Type B pancreatic cell (in vitro differentiated cells): Measurements from ENCODE around the gene PTTG1IP. TPM values are rescaled to one million over a fixed set of nuclear protein-coding genes. Genes with fewer than 3 reads are reported as not detected.

Experiments used
- DNase-seq: peaks from one replicate; pipeline ENCODE4 v3.0.0; 2021; ENCODE audit warnings: mixed read lengths; ENCODE audit not compliant: unreplicated experiment; ENCODE audit errors: extremely low spot score
- H3K27ac Mint-ChIP-seq: 2 replicates; pipeline ENCODE4 v1.8.0; 2021; ENCODE audit warnings: mild to moderate bottlenecking, mixed read lengths
- H3K27me3 Mint-ChIP-seq: 2 replicates; pipeline ENCODE4 v1.8.0; 2021; ENCODE audit warnings: mixed read lengths
- H3K36me3 Mint-ChIP-seq: 2 replicates; pipeline ENCODE4 v1.8.0; 2021; ENCODE audit warnings: mixed read lengths
- H3K4me1 Mint-ChIP-seq: one replicate; pipeline ENCODE4 v1.8.0; 2021; ENCODE audit warnings: mixed read lengths; ENCODE audit not compliant: unreplicated experiment
- H3K4me3 Mint-ChIP-seq: 2 replicates; pipeline ENCODE4 v1.8.0; 2021; ENCODE audit warnings: mild to moderate bottlenecking, mixed read lengths
- H3K9me3 Mint-ChIP-seq: 2 replicates; pipeline ENCODE4 v1.8.0; 2021; ENCODE audit warnings: mixed read lengths
- CTCF ChIP-seq: fragments of 200-600 bp; sonication (generic); conservative IDR thresholded peaks from 2 replicates; pipeline ENCODE4 v1.5.0; 2021; ENCODE audit warnings: antibody characterized with exemption, mild to moderate bottlenecking
- total RNA-seq: library from RNA; stranded (reverse); gene quantifications from 2 replicates; pipeline ENCODE4 v1.2.1, GENCODE V29; 2021; ENCODE audit warnings: low replicate concordance

Gene PTTG1IP
- total RNA-seq, 1 donor from 2014 or later: 168 TPM

- Mint-ChIP-seq H3K4me1 (peaks cover 8% of the 10 kb centered on the region), H3K4me3 (no peak overlapping the region), H3K27ac (no peak overlapping the region), H3K36me3 (peaks cover 17% of the 10 kb centered on the region), H3K9me3 (no peaks in the 10 kb centered on the region), H3K27me3 (no peaks in the 10 kb centered on the region)
- TF ChIP-seq CTCF: no peak
- no peak for DNase-seq
Measured at GRCh38 chr21:44813149-44813548, 60.3 kb downstream of the PTTG1IP start.

DNA sequence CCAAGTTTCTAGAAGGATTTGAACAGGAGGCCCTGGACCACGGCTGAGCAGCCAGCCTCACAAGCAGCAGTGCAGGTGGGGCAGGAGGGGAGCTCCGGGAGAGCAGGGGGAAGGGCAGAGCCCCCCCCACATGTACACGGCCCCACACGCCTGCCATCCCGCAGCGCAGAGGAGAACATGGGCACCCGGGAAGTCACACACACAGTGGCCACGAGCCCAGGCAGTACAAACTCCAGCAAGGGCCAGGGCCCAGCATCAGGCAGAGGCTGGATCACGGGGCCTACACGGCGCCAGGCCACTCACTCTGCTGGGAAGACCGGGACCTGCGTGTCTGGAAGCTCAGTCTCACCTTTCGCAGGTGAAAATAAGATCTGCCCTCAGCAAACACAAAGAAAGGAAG, 60.9 kb downstream of the PTTG1IP start:
- TF ChIP-seq CTCF: no peak
- Mint-ChIP-seq H3K27me3 (no peaks in the 10 kb centered on the region), H3K9me3 (no peaks in the 10 kb centered on the region), H3K27ac (no peak overlapping the region), H3K4me3 (no peak overlapping the region), H3K36me3 (peaks cover 17% of the 10 kb centered on the region), H3K4me1 (peaks cover 8% of the 10 kb centered on the region)
- DNase-seq: no peak

DNA sequence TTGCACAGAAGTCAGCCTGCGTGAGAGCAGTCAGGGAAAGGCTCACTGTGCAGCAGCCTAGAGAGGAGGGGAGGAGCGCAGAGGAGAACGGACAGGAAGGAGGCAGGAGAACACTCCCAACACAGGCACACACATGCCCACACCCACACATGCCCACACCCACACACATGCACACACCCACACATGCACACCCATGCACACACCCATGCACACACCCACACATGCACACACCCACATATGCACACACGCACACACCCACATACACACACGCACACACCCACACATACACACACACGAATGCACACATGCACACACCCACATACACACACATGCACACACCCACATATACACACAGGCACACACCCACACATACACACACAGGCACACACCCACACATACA, 62.7 kb downstream of the PTTG1IP start:
- Mint-ChIP-seq H3K4me1 (peaks cover 2% of the 10 kb centered on the region), H3K27me3 (no peaks in the 10 kb centered on the region), H3K9me3 (no peaks in the 10 kb centered on the region), H3K4me3 (no peak overlapping the region), H3K27ac (no peak overlapping the region), H3K36me3 (peaks cover 17% of the 10 kb centered on the region)
- no peak for DNase-seq
- no peak for TF ChIP-seq CTCF

DNA sequence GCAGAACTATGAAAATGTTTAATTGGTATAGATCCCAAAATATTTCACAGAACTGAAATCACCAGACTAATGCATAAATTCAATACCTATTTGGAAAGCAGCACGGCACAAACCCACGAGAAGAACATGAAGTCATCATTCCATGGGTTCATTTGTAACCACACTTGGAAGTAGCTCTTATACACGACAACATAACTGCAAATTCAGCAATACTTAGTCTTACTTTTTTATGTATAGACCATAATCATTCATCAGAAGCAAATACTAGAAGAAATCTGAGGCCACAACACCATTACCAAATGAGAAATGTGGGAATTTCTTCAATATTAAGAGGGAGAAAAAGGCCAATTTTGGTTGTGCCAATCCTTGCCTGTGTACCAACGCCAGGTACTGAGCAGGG, 67.6 kb downstream of the PTTG1IP start:
- Mint-ChIP-seq H3K4me1 (peaks cover 13% of the 10 kb centered on the region), H3K4me3 (no peak overlapping the region), H3K9me3 (no peaks in the 10 kb centered on the region), H3K36me3 (peaks cover 22% of the 10 kb centered on the region), H3K27me3 (no peaks in the 10 kb centered on the region), H3K27ac (no peak overlapping the region)
- TF ChIP-seq CTCF: no peak
- no peak for DNase-seq

DNA sequence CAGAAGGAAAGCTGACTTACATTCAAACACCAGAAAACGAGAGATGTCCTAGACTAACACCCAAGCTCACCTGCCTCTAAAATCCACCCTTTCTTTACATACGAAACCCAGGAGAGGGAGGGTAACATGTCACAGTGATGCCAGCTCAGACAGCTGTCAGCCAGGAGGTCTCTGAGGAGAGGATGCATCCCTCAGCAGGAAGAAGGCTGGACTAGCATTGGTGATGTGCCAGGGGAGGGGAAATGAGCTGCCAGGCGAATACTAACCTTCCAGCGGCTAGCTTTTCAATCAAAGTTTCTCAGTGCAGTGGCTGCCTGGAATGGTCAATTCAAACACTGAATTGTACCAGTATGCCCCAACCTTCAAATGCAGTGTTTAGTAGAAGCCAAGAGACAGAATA, 68.3 kb downstream of the PTTG1IP start:
- H3K27me3 Mint-ChIP-seq: no peaks in the 10 kb centered on the region
- peak overlapping the region; percentile 23 for H3K4me3 Mint-ChIP-seq
- H3K4me1 Mint-ChIP-seq: peaks cover 19% of the 10 kb centered on the region
- H3K36me3 Mint-ChIP-seq: peaks cover 21% of the 10 kb centered on the region
- no peak for DNase-seq
- no peak for TF ChIP-seq CTCF
- no peak overlapping the region for H3K27ac Mint-ChIP-seq
- no peaks in the 10 kb centered on the region for H3K9me3 Mint-ChIP-seq

DNA sequence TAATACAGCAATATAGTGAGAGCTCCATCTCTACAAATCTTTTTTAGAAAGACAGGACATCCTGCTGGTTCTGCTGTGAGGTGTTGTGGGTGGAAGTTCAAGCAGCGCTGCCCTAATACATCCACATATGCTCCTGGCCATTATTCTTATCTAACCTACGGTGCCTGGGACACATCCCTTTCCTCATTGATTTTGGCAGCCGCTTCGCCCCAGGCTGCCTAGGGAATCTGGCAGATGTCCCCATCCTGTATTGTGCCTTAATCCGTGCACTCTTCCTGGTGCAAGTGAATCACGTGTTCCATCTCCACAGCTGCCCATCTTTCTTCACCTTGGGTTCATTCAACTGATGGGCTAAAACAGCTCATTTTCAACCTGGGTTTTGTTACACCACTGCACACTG, 68.7 kb downstream of the PTTG1IP start:
- peaks cover 22% of the 10 kb centered on the region for H3K4me1 Mint-ChIP-seq
- H3K27ac Mint-ChIP-seq: no peak overlapping the region
- no peak for DNase-seq
- peaks cover 18% of the 10 kb centered on the region for H3K36me3 Mint-ChIP-seq
- peak overlapping the region; percentile 23 for H3K4me3 Mint-ChIP-seq
- H3K9me3 Mint-ChIP-seq: no peaks in the 10 kb centered on the region
- no peaks in the 10 kb centered on the region for H3K27me3 Mint-ChIP-seq
- TF ChIP-seq CTCF: no peak
